NCI-H226 (cell line): Measurements from ENCODE around the gene MIF.
A peak's percentile ranks its signal among the peaks of the same experiment; 100 is the strongest.
"Not testable (repeated sequence)": the region's sequence is repeated elsewhere in the genome, so short reads cannot be mapped to it uniquely, and the experiment has no call there.

ENCODE experiments used
- DNase-seq: peaks from one replicate; pipeline ENCODE4 v3.0.0-alpha.2; 2015

MIF gene

DNA sequence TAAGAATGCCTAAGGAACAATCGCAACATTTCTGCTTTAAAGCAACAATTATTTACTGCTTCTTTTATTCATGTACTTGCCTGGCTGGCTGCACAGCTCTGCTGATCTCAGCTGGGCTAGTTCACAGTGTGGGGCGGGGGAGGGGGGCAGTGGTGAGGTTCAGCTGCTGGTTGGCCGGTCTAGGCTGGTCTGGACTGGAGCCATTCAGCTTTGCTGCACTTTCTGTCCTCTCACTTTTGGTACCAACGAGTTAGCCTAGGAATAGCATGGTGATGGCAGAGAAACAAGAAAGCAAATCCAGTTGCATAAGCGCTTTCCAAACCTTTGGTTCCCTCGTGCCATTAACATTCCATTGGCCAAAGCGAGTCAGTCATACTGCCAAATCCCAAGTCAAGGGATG lies 16.0 kb upstream of the MIF start:
- DNase-seq = no peak

- no peak for DNase-seq
Observed at GRCh38 chr22:23882370-23882769, 11.8 kb upstream of the MIF start.

DNA sequence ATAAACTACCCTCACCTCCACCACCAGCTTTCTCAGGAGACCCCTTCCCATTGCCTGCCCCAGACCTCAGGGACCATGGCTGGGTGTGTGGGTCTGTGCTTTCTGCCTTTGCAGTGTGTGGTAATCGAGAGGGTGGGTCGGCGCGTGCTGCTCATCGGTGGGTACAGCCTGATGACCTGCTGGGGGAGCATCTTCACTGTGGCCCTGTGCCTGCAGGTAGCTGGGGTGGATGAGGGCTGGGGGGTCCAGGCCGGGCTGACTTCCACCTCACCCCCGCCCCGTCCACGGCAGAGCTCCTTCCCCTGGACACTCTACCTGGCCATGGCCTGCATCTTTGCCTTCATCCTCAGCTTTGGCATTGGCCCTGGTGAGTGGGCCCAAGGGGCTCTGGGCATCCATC lies 10.5 kb upstream of the MIF start:
- DNase-seq = no peak

- no peak for DNase-seq
Observed at GRCh38 chr22:23884140-23884539, 10.0 kb upstream of the MIF start.

- no peak for DNase-seq
Observed at GRCh38 chr22:23888615-23889401, 5.4 kb upstream of the MIF start.

- no peak for DNase-seq
Observed at GRCh38 chr22:23889620-23890019, 4.6 kb upstream of the MIF start.

DNA sequence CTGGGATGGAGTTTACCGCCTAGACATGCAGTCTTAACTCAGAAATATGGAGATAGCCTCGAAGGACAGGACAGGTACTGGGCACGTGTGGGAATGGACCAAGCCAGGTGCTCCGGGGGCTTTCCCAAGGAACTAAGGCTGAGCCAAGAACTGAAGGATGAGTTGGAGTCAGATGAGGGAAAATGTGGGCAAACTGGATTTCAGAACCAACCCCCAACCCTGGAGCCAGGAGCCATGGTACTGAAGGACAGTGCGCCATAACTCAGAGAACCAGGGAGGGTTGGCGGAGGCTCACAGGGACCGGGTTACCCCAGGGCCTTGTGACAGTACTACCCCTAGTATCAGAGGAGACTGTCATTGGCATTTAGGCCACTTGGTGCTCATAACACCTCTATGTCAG lies 2.5 kb upstream of the MIF start:
- DNase-seq = no peak

DNA sequence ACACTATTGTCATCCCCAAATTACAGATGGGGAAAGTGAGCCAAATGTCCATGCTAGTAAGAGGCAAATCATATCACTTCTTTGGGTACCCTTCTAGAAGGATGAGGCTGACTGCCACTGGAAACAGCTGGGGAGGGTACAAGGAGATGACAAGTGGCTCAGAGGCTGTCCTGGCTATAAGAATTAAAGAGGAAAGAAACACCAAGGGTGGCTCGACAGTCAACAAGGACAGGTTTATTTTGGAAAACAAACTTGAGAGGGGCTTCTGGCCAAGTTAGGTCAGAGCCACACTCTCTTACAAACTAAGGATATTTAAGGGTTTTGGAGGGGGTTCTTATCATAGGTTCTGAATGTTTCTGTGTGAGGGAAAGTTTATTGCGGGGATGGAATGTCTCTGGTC lies 2.1 kb upstream of the MIF start:
- no peak for DNase-seq

DNA sequence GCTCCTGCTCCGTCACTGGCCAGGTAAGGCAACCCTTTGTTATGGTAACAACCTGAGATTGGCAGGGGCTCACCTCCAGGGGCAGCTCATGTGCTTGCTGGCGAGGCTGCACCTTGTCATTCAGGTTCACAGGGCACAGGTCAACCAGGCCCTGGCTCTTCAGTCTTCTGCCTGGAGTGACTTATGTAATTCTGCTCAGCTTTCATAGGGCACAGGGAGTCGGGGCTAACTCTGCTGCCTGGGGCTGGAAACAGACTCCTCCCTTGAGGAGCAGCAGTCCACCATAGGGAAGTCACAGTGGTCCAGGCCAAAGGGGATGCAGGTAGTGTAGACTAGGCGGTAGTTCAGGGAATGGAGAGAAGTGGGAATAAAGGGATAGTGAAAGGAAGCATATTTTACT lies 1.5 kb upstream of the MIF start:
- no peak for DNase-seq

DNA sequence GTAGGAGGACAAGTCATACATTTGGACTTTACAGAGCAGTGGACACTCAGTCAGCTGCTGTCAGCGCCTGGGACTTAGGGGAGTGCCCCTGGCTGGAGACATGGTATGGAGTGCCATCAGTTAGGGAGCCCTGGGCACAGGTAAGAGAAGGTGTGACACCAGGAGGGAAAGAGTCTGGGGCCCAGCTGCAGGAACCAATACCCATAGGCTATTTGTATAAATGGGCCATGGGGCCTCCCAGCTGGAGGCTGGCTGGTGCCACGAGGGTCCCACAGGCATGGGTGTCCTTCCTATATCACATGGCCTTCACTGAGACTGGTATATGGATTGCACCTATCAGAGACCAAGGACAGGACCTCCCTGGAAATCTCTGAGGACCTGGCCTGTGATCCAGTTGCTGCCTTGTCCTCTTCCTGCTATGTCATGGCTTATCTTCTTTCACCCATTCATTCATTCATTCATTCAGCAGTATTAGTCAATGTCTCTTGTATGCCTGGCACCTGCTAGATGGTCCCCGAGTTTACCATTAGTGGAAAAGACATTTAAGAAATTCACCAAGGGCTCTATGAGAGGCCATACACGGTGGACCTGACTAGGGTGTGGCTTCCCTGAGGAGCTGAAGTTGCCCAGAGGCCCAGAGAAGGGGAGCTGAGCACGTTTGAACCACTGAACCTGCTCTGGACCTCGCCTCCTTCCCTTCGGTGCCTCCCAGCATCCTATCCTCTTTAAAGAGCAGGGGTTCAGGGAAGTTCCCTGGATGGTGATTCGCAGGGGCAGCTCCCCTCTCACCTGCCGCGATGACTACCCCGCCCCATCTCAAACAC lies 850 bp upstream of the MIF start:
- DNase-seq = no peak

DNA sequence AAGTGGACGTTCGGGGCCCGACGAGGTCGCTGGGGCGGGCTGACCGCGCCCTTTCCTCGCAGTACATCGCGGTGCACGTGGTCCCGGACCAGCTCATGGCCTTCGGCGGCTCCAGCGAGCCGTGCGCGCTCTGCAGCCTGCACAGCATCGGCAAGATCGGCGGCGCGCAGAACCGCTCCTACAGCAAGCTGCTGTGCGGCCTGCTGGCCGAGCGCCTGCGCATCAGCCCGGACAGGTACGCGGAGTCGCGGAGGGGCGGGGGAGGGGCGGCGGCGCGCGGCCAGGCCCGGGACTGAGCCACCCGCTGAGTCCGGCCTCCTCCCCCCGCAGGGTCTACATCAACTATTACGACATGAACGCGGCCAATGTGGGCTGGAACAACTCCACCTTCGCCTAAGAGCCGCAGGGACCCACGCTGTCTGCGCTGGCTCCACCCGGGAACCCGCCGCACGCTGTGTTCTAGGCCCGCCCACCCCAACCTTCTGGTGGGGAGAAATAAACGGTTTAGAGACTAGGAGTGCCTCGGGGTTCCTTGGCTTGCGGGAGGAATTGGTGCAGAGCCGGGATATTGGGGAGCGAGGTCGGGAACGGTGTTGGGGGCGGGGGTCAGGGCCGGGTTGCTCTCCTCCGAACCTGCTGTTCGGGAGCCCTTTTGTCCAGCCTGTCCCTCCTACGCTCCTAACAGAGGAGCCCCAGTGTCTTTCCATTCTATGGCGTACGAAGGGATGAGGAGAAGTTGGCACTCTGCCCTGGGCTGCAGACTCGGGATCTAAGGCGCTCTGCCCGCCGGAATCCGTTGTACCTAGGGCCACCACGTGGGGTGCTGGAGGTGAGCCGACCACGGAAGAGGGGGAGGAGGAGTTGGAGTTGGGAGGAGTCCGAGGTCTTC lies 771 bp downstream of the MIF start:
- peak; percentile 70 for DNase-seq

DNA sequence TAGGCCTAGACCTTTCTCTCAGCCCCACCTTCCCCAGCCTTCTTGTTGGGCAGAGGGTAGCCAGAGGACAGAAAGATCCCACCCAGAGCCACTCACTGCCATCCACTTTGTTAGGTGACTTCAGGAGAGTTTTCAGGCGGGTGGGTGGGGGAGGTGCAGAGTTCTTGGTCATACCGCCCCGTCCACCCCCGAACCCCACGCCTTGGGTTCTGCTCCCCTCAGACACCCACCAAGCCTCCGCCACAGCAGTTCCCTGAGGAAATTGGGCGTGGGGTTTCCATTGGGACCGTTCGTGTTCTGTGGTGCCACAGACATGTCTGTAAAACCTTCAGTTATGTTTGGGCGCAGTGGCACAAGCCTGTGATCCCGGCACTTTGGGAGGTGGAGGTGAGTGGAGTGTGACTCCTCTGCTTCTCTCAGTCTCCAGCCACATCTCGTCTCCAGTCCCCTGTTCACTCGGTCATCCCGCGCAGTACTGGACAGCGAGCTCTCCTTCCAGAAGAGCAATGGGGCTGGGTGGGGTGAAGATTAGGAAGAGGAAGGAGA lies 1.5 kb downstream of the MIF start:
- DNase-seq = no peak

DNA sequence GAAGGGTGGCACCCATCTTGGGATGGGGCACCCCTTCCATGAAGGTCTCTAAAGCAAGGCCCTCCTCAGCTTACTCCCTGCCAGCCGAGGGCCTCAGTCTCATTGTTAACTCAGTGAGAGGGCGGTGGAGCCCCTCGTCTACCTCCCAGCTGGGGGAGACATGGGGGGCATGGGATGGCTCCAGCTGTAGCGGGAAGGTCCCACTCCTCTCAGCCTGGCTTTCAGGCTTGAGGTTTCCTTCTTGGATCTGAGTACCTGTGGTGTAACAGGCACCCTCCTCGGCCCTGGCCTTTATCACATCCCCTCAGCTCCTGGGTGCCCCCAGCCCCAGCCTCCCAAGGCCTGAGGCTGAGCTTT lies 2.0 kb downstream of the MIF start:
- no peak for DNase-seq

DNA sequence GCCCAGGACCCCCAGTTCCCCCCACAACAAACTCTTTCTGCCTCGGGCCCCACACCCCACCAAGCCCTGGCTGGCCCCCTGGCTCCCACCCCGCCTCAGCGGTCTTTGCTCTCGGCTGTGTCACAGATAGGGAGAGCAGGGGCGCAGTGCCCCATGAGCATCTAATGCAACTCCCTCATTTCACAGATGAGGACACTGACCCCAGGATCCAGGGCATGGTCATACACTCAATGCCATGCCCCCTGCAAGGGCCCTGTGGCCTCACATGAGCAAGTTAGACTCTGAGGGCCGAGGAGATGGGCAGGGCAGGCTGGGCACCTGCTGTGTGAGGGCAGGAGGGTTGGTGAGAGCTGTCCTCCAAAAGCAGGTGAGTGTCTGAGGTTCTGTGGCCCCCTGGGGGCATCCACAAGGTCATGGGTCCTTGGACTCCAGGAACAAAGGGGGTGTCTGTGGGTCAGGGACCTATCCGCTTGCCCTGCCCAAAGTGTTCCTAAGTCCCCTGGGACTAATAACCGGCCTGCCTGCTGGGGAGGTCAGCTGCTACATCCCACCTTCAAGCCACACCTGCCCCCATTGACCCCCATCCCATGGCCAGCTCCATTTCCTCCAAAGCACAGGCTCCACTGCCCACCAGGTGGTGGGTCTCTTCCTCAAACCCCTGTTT lies 2.5 kb downstream of the MIF start:
- no peak for DNase-seq

DNA sequence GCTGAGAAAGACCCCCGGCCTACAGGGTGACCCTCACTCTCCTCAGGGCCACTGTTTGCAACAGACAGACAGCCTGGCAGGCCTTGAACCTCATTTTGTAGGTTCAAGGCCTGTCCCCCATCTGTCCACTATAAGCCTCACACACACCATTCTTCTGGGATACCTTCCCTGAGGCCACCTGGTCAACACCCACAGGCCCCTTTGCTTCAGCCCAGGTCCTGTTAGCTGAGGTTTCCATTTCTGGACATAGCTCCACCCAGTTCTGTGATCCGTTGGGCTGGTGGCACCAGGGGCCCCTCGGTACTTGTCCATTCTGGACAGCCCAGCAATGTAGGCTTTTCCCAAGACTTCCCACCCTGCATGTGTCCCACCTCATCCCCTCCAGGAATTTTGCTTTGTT lies 3.1 kb downstream of the MIF start:
- DNase-seq = no peak

DNA sequence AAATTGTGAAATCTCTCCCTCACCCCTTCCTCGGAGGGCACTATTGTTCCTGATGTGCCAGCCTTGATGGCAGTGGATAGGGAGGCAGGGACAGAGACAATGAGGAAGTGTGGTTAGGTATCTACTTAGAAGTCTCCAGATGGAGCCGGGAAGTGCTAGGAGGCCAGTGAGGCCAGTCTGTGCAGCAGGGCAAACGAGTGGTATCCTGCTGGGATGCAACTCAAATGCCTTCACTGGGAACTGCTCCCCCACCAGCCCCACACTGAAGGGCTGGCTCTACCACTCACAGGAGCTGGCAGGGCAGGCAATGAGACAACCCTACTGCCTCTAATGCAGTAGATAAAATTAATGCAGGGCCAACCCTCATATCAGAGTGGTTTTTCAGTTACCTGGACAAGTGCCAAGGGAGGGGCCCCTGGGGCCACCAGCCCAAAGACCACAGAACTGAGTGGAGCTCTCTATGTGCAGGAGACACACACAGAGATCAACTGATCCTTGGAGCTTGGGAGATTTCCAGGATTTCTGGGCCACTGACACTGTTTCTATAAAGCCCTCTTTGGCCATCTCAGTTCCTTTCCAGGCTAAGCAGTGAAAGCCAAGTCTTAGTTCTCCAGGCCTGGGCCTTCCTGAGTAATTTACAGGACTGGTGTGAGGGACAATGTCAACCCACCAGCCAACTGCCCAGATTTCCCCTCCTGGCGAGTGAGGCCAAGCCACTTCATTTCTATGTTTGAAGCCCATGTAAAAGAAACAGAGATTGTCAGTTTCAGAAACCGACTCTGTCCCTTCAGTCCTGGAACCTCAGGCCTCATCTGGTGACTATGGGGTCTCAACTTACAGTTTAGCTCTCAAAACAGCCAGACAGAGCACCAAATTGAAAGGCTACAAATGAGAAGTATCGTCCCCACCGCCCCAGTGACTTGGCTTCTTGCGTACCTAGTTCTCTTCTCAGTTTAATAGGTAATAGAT lies 4.1 kb downstream of the MIF start:
- no peak for DNase-seq

- DNase-seq = no peak
Observed at GRCh38 chr22:23899042-23899745, 5.0 kb downstream of the MIF start.

- not testable (repeated sequence) for DNase-seq
Observed at GRCh38 chr22:23900227-23900626, 6.0 kb downstream of the MIF start.

DNA sequence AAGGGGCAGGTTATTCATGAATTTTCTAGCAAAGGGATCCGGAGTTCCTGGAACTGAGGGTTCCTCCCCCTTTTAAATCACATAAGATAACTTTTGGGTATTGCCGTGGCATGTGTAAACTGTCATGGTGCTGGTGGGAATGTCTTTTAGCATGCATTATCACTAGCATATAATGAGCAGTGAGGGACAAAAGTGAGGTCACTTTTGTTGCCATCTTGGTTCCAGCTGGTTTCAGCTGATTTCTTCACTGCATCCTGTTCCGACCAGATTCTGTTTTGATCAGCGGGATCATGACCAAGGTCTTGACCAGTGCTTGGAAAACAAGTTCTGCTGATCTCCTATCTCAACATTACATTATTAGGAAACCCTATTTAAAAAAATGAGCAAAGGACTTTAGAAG lies 7.4 kb downstream of the MIF start:
- DNase-seq = no peak

DNA sequence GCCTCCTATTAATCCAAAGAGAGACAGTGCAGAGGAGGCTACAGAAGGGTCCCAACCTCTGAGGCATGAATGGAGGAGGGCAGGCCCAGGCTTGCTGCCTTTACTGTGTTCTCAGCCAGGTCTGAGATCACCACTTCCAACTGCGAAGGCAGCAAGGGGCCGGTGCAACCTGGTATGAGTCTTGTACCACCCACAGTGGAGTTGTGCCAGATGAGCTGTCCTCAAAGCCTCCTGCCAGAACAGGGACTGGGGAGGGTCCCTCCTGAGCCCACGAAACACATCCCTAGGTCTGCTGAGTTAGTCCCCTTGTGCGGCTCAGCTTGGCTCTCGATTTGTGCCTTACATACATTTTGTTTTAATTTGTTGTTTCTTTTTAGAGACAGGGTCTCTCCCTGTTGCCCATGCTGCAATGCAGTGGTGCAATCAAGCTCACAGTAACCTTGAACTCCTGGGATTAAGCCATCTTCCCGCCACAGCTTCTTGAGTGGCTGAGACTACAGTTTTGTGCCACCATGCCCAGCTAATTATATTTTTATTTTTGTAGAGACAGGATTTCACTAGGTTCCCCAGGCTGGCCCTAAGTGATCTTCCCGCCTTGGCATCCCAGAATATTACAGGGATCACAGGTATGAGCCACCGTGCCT lies 9.3 kb downstream of the MIF start:
- no peak for DNase-seq
